ENCODE measurements around the gene ZNF784. TPM values are rescaled to one million over a fixed set of nuclear protein-coding genes. Genes with fewer than 3 reads are reported as not detected.
"Not testable (repeated sequence)": the region's sequence is repeated elsewhere in the genome, so short reads cannot be mapped to it uniquely, and the experiment has no call there.

ZNF784 gene
- total and polyA plus RNA-seq, 2 donors (not counting 3 experiments of a cell fraction or from before 2014, with no cell fraction given): 4.9 TPM

- dilution Hi-C loops (cut with MboI; ENCODE audit: extremely low pct_ligation_motif_present, low sequenced_read_pairs) (no loop called here), intact Hi-C loops (cut with micrococcal nuclease) (no loop called here)
- CTCF ChIA-PET: interaction anchor here (1.0 kb wide), 1 partner anchor 8 kb away, joined by 4 read pairs; no protein-coding TSS in a partner anchor
- Histone ChIP-seq H3K27ac (ENCODE audit: insufficient read depth, low read depth, low read length) (no peak overlapping the region), H3K36me3 (ENCODE audit: control insufficient read depth in 2 of 2, extremely low read depth in 1 of 2, insufficient read depth in 2 of 2, low read length in 2 of 2) (peaks cover 0 to 7% of the 10 kb centered on the region in 2 experiments), H3K4me1 (ENCODE audit: control insufficient read depth, extremely low read depth, insufficient read depth, low read length) (peaks cover 4% of the 10 kb centered on the region), H3K9ac (replicated peaks; ENCODE audit: extremely low read depth, insufficient read depth, low read length) (no peak overlapping the region), H4K20me1 (replicated peaks; ENCODE audit: control insufficient read depth, extremely low read depth, insufficient read depth, low read length) (no peaks in the 10 kb centered on the region), H3K9me3 (replicated peaks; ENCODE audit: control insufficient read depth, insufficient read depth, low read length) (no peaks in the 10 kb centered on the region), H3K4me3 (replicated peaks in 1 of 3; ENCODE audit: insufficient read depth in 1 of 3, low read depth in 1 of 3, low read length in 3 of 3) (no peak overlapping the region), H3K79me2 (ENCODE audit: control insufficient read depth, insufficient read depth, low read length) (peaks cover 12% of the 10 kb centered on the region), H3K27me3 (ENCODE audit: control insufficient read depth in 2 of 2, insufficient read depth in 2 of 2, low read length in 2 of 2) (no peaks in the 10 kb centered on the region), H3K9me1 (replicated peaks; ENCODE audit: control insufficient read depth, extremely low read depth, insufficient read depth, low read length) (no peaks in the 10 kb centered on the region), H3K4me2 (ENCODE audit: insufficient read depth, low read length) (no peak overlapping the region), H2AFZ (ENCODE audit: low read depth, low read length) (no peak overlapping the region)
- FAIRE-seq (no peak), DNase-seq (ENCODE audit: low read depth, low spot score) (no peak)
- POLR2A ChIA-PET: no interaction called here
- TF ChIP-seq JUN (IDR thresholded peaks at IDR 0.05; ENCODE audit: borderline replicate concordance, insufficient read depth, insufficient read length, low read depth): no peak
- TF ChIP-seq POLR2A (IDR thresholded peaks at IDR 0.05; ENCODE audit: low read depth, low read length): no peak
- no peak for TF ChIP-seq FOS (IDR thresholded peaks at IDR 0.05; ENCODE audit: borderline replicate concordance, insufficient read depth, low read length)
- no peak for TF ChIP-seq CTCF (IDR thresholded peaks at IDR 0.05; ENCODE audit: extremely low read depth in 1 of 2, insufficient read depth in 1 of 2, low read depth in 1 of 2, low read length in 2 of 2)
- TF ChIP-seq MAX (IDR thresholded peaks at IDR 0.05; ENCODE audit: insufficient read depth, insufficient read length): no peak
- TF ChIP-seq POLR2AphosphoS5 (IDR thresholded peaks at IDR 0.05; ENCODE audit: insufficient read depth, low read depth, low read length): no peak
- TF ChIP-seq GATA2 (IDR thresholded peaks at IDR 0.05; ENCODE audit: insufficient read depth, insufficient read length, low read depth, low read length): no peak
- TF ChIP-seq MYC (IDR thresholded peaks at IDR 0.05; ENCODE audit: low read depth, low read length): no peak
- no TSS peak for BruUV-seq (replicated peaks)
Measured at GRCh38 chr19:55576746-55577145, 47.6 kb downstream of the ZNF784 start.

- DNase-seq (ENCODE audit: low read depth, low spot score); H3K9me1 ChIP-seq (replicated peaks; ENCODE audit: control insufficient read depth, extremely low read depth, insufficient read depth, low read length); BruUV-seq (replicated peaks); intact Hi-C loops (cut with micrococcal nuclease); H3K4me1 ChIP-seq (ENCODE audit: control insufficient read depth, extremely low read depth, insufficient read depth, low read length); H3K27me3 ChIP-seq (ENCODE audit: control insufficient read depth in 2 of 2, insufficient read depth in 2 of 2, low read length in 2 of 2); H4K20me1 ChIP-seq (replicated peaks; ENCODE audit: control insufficient read depth, extremely low read depth, insufficient read depth, low read length); dilution Hi-C loops (cut with MboI; ENCODE audit: extremely low pct_ligation_motif_present, low sequenced_read_pairs); H3K9ac ChIP-seq (replicated peaks; ENCODE audit: extremely low read depth, insufficient read depth, low read length); H3K27ac ChIP-seq (ENCODE audit: insufficient read depth, low read depth, low read length); H3K9me3 ChIP-seq (replicated peaks; ENCODE audit: control insufficient read depth, insufficient read depth, low read length); H3K4me2 ChIP-seq (ENCODE audit: insufficient read depth, low read length); FAIRE-seq; POLR2A ChIA-PET; H3K4me3 ChIP-seq (replicated peaks in 1 of 3; ENCODE audit: insufficient read depth in 1 of 3, low read depth in 1 of 3, low read length in 3 of 3); H3K79me2 ChIP-seq (ENCODE audit: control insufficient read depth, insufficient read depth, low read length); H2AFZ ChIP-seq (ENCODE audit: low read depth, low read length); H3K36me3 ChIP-seq (ENCODE audit: control insufficient read depth in 2 of 2, extremely low read depth in 1 of 2, insufficient read depth in 2 of 2, low read length in 2 of 2): not testable (repeated sequence)
- CTCF ChIA-PET: interaction anchor here (2.3 kb wide), 1 partner anchor 25 kb away, joined by 6 read pairs; no protein-coding TSS in a partner anchor
Measured at GRCh38 chr19:55573929-55574328, 50.4 kb downstream of the ZNF784 start.

Data from endothelial cell of umbilical vein (primary cell).